OCI-LY3 (cell line): ENCODE results near the gene CPSF3.

Experiments used
- H2AFZ ChIP-seq: fragments of 200-600, 300-600 bp; shearing (Covaris generic); 2 replicates; pipeline ENCODE4 v1.6.0; 2014; ENCODE audit warnings: antibody characterized with exemption, low read depth, low read length
- H3K27ac ChIP-seq: fragments of 200-600, 300-600 bp; sonication (generic); 2 replicates; pipeline ENCODE4 v1.5.1; 2014; ENCODE audit warnings: mild to moderate bottlenecking, low read length, moderate library complexity, mixed read lengths
- H3K27me3 ChIP-seq: fragments of 200-600, 300-600 bp; sonication (generic); 2 replicates; pipeline ENCODE4 v1.6.1; 2014; ENCODE audit warnings: low read depth, low read length, mixed read lengths
- H3K36me3 ChIP-seq: fragments of 200-600, 300-600 bp; sonication (generic); replicated peaks from 2 replicates; pipeline ENCODE3; 2014; ENCODE audit warnings: low read depth, low read length, mixed read lengths
- H3K4me1 ChIP-seq: fragments of 300-600, 200-600 bp; sonication (generic); 2 replicates; pipeline ENCODE4 v1.6.1; 2014; ENCODE audit warnings: low read length, mixed read lengths
- H3K4me2 ChIP-seq: fragments of 200-600, 300-600 bp; sonication (generic); 2 replicates; pipeline ENCODE4 v1.6.1; 2014; ENCODE audit warnings: low read length, mixed read lengths
- H3K4me3 ChIP-seq: fragments of 300-600, 200-600 bp; sonication (generic); 2 replicates; pipeline ENCODE4 v1.5.1; 2014; ENCODE audit warnings: antibody characterized with exemption, mild to moderate bottlenecking, low read length, moderate library complexity
- H3K79me2 ChIP-seq: fragments of 300-600, 200-600 bp; shearing (Covaris generic); 2 replicates; pipeline ENCODE4 v1.6.1; 2014; ENCODE audit warnings: mild to moderate bottlenecking, low read length, mixed read lengths
- H3K9ac ChIP-seq: fragments of 300-600, 200-600 bp; shearing (Covaris generic); 2 replicates; pipeline ENCODE4 v1.6.0; 2014; ENCODE audit warnings: mild to moderate bottlenecking, low read length, moderate library complexity
- H3K9me3 ChIP-seq: fragments of 200-600, 300-600 bp; shearing (Covaris generic); 2 replicates; pipeline ENCODE4 v1.6.1; 2014; ENCODE audit warnings: low read length, mixed read lengths; ENCODE audit not compliant: insufficient read depth
- H4K20me1 ChIP-seq: fragments of 200-600, 300-600 bp; sonication (generic); 2 replicates; pipeline ENCODE4 v1.6.1; 2016; ENCODE audit warnings: low read length, mixed read lengths; ENCODE audit not compliant: insufficient read depth
- CTCF ChIP-seq: fragments of 200-600, 300-600 bp; sonication (generic); IDR thresholded peaks from 2 replicates; pipeline ENCODE4 v1.5.1; 2014; ENCODE audit warnings: antibody characterized with exemption, low read length, low read depth
- EZH2phosphoT487 ChIP-seq: fragments of 200-600 bp; shearing (Covaris generic); IDR thresholded peaks from 2 replicates; pipeline ENCODE4 v1.6.1; 2018; ENCODE audit warnings: antibody characterized with exemption, mixed run types, low read depth

Gene CPSF3

GRCh38 chr2:9423100-9423921, at the start of gene CPSF3, which contains the start of gene ITGB1BP1:
TSS of gene CPSF3 (plus strand) at chr2:9423654. CDS start at chr2:9423774, 120 bp downstream.
TSS of gene ITGB1BP1 (minus strand) at chr2:9423528. CDS start at chr2:9418697, 4,831 bp downstream.
- Histone ChIP-seq H3K36me3 (peaks cover 12% of the 10 kb centered on the region), H2AFZ (peak within 1 kb of the TSS; percentile 76), H3K4me3 (peak within 1 kb of the TSS; percentile 97), H3K79me2 (peaks cover 75% of the 10 kb centered on the region), H3K4me2 (peak within 1 kb of the TSS; percentile 99), H3K4me1 (peaks cover 20% of the 10 kb centered on the region), H4K20me1 (no peaks in the 10 kb centered on the region), H3K9ac (peak within 1 kb of the TSS; percentile 99), H3K27me3 (no peaks in the 10 kb centered on the region), H3K27ac (peak within 1 kb of the TSS; percentile 66), H3K9me3 (no peaks in the 10 kb centered on the region)
- TF ChIP-seq EZH2phosphoT487: no peak
- no peak for TF ChIP-seq CTCF

GRCh38 chr2:9374071-9374730, 49.3 kb upstream of the CPSF3 start:
- no peak overlapping the region for H3K9ac ChIP-seq
- H3K4me2 ChIP-seq: no peak overlapping the region
- H3K79me2 ChIP-seq: no peaks in the 10 kb centered on the region
- H2AFZ ChIP-seq: no peak overlapping the region
- no peak overlapping the region for H3K27ac ChIP-seq
- TF ChIP-seq EZH2phosphoT487: no peak
- no peak for TF ChIP-seq CTCF
- H3K9me3 ChIP-seq: no peaks in the 10 kb centered on the region
- H3K4me1 ChIP-seq: no peaks in the 10 kb centered on the region
- no peaks in the 10 kb centered on the region for H3K36me3 ChIP-seq
- H3K27me3 ChIP-seq: peaks cover 20% of the 10 kb centered on the region
- no peak overlapping the region for H3K4me3 ChIP-seq
- H4K20me1 ChIP-seq: no peaks in the 10 kb centered on the region

GRCh38 chr2:9375857-9376428, 47.5 kb upstream of the CPSF3 start:
- TF ChIP-seq CTCF (peak; percentile 57), EZH2phosphoT487 (no peak)
- Histone ChIP-seq H3K4me2 (peak overlapping the region; percentile 4; the same call in 1 of the 2 replicates), H3K27ac (no peak overlapping the region), H3K27me3 (peaks cover 14% of the 10 kb centered on the region), H3K4me1 (no peaks in the 10 kb centered on the region), H2AFZ (no peak overlapping the region), H4K20me1 (no peaks in the 10 kb centered on the region), H3K4me3 (no peak overlapping the region), H3K79me2 (no peaks in the 10 kb centered on the region), H3K9ac (no peak overlapping the region), H3K9me3 (no peaks in the 10 kb centered on the region), H3K36me3 (no peaks in the 10 kb centered on the region)
